ENCODE results near the gene CD93. TPM values are rescaled to one million over a fixed set of nuclear protein-coding genes. Genes with fewer than 3 reads are reported as not detected.
A peak's percentile ranks its signal among the peaks of the same experiment; 100 is the strongest.

Gene CD93
- total RNA-seq, 4 donors from 2014 or later = 17.3 to 22.2 (median 21.1) TPM

DNA sequence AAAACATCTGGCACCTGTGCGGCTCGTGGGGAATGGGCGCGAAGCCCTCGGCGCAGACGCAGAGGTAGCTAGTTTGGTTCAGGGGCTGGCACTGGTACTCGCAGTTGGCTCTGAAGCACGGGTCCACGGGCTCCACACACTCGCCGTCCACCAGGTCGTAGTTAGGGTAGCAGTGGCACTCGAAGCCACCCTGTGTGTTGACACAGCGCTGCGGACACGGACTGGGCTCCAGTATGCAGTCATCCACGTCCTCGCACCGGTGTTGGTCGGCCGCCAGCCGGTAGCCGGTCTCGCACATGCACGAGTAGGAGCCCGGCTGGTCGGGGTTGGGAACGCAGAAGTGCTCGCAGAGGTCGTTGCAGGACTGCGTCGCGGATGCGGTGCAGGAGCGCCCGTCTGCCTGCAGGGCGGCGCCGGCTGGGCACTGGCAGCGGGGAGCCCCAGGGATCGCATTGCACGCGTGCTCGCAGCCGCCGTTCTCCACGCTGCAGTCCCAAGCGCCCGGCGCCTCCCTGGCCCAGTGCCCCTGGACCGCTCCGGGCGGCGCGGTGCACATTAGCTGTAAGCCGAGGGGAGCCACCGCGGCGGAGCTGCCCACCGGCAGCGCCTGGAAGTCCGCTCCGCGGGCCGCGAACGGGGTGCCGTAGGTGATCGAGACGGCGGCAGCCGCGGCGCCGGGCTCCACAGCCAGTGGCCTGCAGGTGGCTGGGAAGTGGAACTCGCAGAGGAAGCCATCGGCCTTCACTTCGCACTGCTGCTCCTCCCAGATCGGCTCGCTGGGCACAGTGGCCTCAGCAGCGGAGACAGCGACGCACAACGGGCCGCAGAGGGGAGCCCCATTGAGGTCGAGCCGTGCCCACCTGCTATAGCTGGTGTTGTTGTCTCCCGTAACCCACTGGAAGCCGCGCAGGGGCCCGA, 37.6 kb downstream of the CD93 start:
- in situ Hi-C loops (cut with MboI; ENCODE audit: low sequenced_read_pairs in 4 of 4) (loop anchor here (10.0 to 25.0 kb wide), 4 partner anchors 289 to 361 kb away; no protein-coding TSS in a partner anchor), intact Hi-C loops (cut with DNase I; ENCODE audit: low total_unique reads) (loop anchor here (1.0 to 10.0 kb wide), 3 partner anchors 78 to 354 kb away; no protein-coding TSS in a partner anchor)
- H3K36me3 ChIP-seq = no peaks in the 10 kb centered on the region
- peak overlapping the region; percentile 63 to 84 (median 72) for H3K4me3 ChIP-seq
- peak overlapping the region; percentile 93 to 95 (median 94) for H3K27ac ChIP-seq
- no peaks in the 10 kb centered on the region for H3K27me3 ChIP-seq
- no peaks in the 10 kb centered on the region for H3K9me3 ChIP-seq
- ATAC-seq (peak; percentile 31 to 40), DNase-seq (peak; percentile 50 to 83)
- peaks cover 30 to 43% of the 10 kb centered on the region in 2 donors for H3K4me1 ChIP-seq
- TF ChIP-seq, protein P1, sequence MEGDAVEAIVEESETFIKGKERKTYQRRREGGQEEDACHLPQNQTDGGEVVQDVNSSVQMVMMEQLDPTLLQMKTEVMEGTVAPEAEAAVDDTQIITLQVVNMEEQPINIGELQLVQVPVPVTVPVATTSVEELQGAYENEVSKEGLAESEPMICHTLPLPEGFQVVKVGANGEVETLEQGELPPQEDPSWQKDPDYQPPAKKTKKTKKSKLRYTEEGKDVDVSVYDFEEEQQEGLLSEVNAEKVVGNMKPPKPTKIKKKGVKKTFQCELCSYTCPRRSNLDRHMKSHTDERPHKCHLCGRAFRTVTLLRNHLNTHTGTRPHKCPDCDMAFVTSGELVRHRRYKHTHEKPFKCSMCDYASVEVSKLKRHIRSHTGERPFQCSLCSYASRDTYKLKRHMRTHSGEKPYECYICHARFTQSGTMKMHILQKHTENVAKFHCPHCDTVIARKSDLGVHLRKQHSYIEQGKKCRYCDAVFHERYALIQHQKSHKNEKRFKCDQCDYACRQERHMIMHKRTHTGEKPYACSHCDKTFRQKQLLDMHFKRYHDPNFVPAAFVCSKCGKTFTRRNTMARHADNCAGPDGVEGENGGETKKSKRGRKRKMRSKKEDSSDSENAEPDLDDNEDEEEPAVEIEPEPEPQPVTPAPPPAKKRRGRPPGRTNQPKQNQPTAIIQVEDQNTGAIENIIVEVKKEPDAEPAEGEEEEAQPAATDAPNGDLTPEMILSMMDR (IDR thresholded peaks at IDR 0.05 in 4 of 5, conservative IDR thresholded peaks at IDR 0.05 in 1 of 5) = peak; percentile 74 to 90 (median 79)
- TF ChIP-seq POLR2A (IDR thresholded peaks at IDR 0.05) = peak in 1 of 2 donors; percentile 51

DNA sequence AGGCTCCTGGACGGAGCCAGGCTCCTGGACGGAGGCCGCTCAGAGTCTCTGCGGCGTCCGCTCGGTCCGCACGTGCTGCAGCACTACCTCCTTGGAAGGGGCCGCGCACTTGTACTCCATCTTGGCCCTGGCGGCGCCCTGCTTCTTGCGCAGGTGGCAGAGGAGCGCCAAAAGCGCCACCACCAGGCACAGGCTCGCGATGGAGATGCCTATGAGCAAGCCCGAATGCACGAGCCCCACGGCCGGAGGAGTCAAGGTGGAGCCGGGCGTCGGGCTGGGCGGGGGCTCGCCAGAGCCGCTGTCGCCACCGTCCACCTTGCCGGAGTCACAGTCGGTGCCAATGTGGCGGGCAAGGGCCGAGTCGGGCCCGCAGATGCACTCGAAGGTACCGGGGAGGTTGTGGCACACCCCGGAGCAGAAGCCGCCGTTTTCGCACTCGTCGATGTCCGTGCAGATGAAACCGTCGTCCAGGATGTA, 38.3 kb downstream of the CD93 start:
- peak; percentile 22 to 53 for DNase-seq
- Histone ChIP-seq H3K4me1 (peaks cover 30 to 43% of the 10 kb centered on the region in 2 donors), H3K27ac (peak overlapping the region; percentile 93 to 95 (median 94))

DNA sequence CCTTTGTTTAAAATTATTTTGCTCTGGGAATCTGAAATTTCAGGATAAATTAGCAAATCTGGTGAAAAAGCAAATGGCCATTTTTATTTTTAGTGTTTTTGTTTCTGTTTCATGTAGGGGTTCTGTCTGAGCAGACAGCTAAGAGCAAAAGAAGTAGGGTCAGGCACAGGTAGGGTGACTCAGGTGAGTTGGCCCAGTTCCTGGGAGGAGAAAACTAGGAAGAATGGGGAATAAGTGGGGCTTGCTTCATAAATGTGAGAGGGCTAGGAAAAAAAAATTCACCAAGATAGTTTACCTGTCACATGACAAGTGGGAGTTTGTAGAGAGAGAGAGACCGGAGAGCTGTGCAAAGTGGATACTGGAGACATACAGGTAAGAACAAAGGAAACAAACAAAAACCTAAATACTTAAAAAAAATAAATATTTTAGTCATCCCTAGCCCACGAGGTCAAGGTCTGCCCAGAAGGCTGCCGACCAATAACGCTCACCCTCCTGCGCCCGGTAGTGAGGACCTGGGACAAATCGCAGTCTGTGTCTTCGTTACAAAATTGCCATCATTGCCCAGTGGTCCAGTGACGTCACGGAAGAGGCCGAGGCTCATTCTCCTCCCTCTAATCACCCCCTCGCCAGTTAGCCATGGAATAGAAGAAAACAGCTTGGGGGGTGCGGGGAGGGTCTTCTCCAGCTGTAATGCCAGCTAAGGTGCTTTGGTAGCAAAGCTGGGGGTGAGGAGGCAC, 39.0 kb downstream of the CD93 start:
- in situ Hi-C loops (cut with MboI; ENCODE audit: low sequenced_read_pairs in 4 of 4) = loop anchor here (10.0 to 25.0 kb wide), 4 partner anchors 290 to 360 kb away; no protein-coding TSS in a partner anchor
- H3K27ac ChIP-seq = peak overlapping the region; percentile 93 to 95 (median 94)

More for the DNA sequence above, 38.3 kb downstream of the CD93 start:
- H3K4me3 ChIP-seq = peak overlapping the region; percentile 63 to 84 (median 72)
- H3K36me3 ChIP-seq = no peaks in the 10 kb centered on the region
- in situ Hi-C loops (cut with MboI; ENCODE audit: low sequenced_read_pairs in 4 of 4) (loop anchor here (10.0 to 25.0 kb wide), 4 partner anchors 290 to 360 kb away; no protein-coding TSS in a partner anchor), intact Hi-C loops (cut with DNase I; ENCODE audit: low total_unique reads) (loop anchor here (5.0 to 10.0 kb wide), 2 partner anchors 115 to 353 kb away; no protein-coding TSS in a partner anchor)
- TF ChIP-seq POLR2A (IDR thresholded peaks at IDR 0.05) = no peak
- TF ChIP-seq, protein P1 (IDR thresholded peaks at IDR 0.05 in 4 of 5, conservative IDR thresholded peaks at IDR 0.05 in 1 of 5) = no peak
- H3K27me3 ChIP-seq = no peaks in the 10 kb centered on the region
- H3K9me3 ChIP-seq = no peaks in the 10 kb centered on the region
- ATAC-seq = no peak

More for the DNA sequence above, 39.0 kb downstream of the CD93 start:
- TF ChIP-seq, protein P1 (IDR thresholded peaks at IDR 0.05 in 4 of 5, conservative IDR thresholded peaks at IDR 0.05 in 1 of 5) = no peak
- no peak for TF ChIP-seq POLR2A (IDR thresholded peaks at IDR 0.05)
- Histone ChIP-seq H3K36me3 (no peaks in the 10 kb centered on the region), H3K9me3 (no peaks in the 10 kb centered on the region), H3K4me1 (peaks cover 30 to 43% of the 10 kb centered on the region in 2 donors), H3K4me3 (peak overlapping the region; percentile 63 to 84 (median 72)), H3K27me3 (no peaks in the 10 kb centered on the region)
- no peak for DNase-seq
- no peak for ATAC-seq
- intact Hi-C loops (cut with DNase I; ENCODE audit: low total_unique reads) = loop anchor here (5.0 to 10.0 kb wide), 2 partner anchors 115 to 352 kb away; no protein-coding TSS in a partner anchor
